SKM-1 treated with dmso at 0.1 percent for 144 hours (cell line): ENCODE results near the gene RDX.

Experiments
- DNase-seq: peaks from one replicate; lab custom pipeline; 2025; ENCODE audit not compliant: unreplicated experiment; lab: John Stamatoyannopoulos, UW

RDX gene

DNA sequence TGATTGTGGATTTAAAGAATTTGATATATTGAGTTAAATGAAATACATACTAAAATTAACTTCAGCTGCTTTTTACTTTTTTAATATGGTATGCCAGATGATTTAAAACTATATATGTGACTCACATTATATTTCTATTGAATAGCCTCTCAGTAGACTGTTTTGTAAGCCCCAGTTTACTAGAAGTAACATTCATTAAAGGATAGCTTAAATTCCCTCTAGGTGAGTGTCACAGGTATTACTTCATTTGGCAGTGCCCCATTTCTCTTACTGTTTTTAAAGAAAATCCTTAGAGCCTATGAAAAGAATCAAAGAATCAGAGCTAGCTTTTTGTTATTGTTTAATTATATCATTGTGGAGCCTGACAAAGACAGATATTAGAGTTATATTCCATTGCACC lies 154.6 kb downstream of the RDX start:
- no peak for DNase-seq

DNA sequence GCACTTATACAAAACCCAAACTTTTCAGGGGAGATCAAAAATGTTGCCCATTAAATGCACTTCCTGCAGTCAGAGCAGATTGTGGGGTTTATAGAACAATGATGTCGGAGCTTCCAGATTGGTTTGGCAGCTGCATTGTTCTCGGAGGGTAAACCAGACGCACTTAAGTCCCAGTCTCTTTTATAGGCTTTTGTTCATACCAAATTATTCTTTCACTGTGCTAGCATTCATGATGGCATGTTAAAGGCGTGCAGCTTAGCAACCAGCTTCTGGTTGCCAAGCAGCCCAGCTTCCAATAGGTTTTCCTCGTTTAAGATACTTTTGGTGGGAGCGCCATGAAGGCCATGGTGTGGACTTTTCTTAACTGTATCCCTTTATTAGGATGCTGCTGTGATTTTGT lies 162.3 kb downstream of the RDX start:
- no peak for DNase-seq

DNA sequence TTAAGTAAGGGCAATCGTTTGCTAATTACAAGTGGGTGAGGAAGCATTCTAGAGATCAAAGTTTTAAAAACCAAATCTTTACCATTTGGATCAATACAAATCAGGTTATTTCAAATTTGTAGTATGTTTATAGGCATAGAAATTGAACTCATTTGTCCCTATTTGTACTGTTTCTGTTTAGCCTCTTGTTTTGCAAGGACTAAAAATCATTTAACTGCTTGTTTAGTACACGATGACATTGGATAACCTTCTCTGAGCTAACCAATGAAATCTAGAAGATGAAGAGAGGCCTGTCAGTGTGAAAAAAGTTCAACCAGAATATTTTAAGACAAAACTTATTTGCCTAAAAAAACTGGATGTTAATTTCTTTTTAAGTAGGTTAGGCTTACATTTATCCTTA lies 163.3 kb downstream of the RDX start:
- DNase-seq = no peak

GRCh38 chr11:110131386-110132123 lies 164.9 kb downstream of the RDX start:
- DNase-seq = no peak

DNA sequence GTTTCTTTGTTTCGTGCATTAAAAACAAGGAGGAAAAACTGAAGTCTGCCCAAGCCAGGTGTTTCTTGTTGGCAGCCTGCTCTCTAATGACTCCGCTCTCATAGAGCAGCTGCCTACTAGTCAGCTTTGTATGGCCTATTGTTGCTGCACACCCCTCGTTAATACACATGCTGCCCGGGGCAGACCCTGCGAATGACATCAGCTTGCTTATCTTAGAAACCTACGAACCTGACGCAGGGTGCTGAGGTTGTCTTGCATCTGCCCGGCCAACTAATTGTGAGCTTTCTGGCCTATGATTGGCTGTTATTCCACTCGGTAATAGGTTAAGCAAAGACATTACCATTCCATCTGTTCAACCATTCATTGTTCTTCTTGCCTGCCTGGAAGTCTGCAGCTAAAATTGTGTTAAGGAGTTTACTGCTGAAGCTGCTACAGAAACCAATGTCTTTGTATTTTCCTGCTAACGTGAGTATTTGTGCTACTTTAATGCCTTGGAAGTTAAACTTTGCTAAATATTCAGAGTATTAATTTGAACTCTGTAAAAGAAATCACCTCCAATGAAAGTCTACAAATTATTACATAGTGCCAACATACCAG lies 165.7 kb downstream of the RDX start:
- DNase-seq = no peak

GRCh38 chr11:110128161-110128560 lies 168.3 kb downstream of the RDX start:
- DNase-seq = no peak

GRCh38 chr11:110126936-110127335 lies 169.5 kb downstream of the RDX start:
- no peak for DNase-seq

- DNase-seq = no peak
Measured at GRCh38 chr11:110125632-110126031, 170.8 kb downstream of the RDX start.
